Stimulated activated CD4-positive, alpha-beta T cell treated with anti-CD3 and anti-CD28 coated beads, Interleukin-2, amount 100 ng/mL, for 24 hours (primary cell): ENCODE data around the gene ATP6V1B1.

ENCODE experiments used
- DNase-seq, 2 donors: peaks; one replicate each; pipeline ENCODE4 v3.0.0-alpha.2; 2020

ATP6V1B1 gene

GRCh38 chr2:70935468-70936164, at the start of gene ATP6V1B1:
Gene ATP6V1B1 (plus strand): TSS chr2:70935900. CDS start chr2:70935955, 55 bp downstream.
- peak in 1 of 2 donors; percentile 6 for DNase-seq

GRCh38 chr2:70886541-70886987, 49.1 kb upstream of the ATP6V1B1 start:
- DNase-seq, result no peak

- no peak for DNase-seq
Observed at GRCh38 chr2:70887208-70887549, 48.5 kb upstream of the ATP6V1B1 start.

GRCh38 chr2:70887550-70888246, 48.0 kb upstream of the ATP6V1B1 start:
- peak in 1 of 2 donors; percentile 76 for DNase-seq

- DNase-seq, result no peak
Observed at GRCh38 chr2:70888366-70888922, 47.3 kb upstream of the ATP6V1B1 start.

DNA sequence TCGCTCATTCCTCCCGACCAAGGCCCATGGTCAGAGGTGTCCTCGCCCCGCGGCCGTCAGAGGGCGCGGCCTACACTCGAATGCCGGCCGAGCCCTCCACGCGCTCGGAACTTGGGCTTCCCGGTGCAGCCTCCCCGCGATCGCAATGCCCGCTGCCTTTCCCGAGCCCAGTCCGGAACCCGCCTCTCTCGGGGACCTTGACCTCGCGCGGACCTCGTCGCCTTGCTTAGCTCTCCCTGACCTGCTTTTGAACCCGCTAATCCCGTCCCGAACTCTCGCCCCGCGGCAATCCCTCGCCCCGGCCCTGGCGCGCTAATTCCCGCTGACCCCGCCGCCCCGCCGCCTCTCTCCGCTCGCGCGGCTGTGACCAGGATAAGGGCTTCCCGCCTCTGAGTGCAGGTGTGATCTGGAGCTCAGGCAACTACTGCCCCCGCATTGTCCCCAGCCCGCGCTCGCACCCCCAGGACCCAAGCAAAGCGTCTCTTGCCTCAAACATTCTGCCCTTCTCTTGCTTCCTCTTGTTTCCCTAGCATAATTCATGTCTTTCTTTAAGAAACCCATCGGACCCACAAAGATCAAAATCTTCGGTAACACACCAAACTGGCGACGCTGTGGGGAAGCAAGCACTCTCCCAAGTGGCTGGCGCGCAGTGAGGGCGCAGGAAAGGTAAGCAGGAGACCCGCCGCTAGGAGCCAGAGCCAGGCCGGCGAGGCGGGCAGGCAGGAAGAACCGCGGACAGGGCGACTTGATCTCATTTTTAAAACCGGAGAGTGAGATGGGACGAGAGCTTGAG, 46.6 kb upstream of the ATP6V1B1 start:
- DNase-seq, result no peak

DNA sequence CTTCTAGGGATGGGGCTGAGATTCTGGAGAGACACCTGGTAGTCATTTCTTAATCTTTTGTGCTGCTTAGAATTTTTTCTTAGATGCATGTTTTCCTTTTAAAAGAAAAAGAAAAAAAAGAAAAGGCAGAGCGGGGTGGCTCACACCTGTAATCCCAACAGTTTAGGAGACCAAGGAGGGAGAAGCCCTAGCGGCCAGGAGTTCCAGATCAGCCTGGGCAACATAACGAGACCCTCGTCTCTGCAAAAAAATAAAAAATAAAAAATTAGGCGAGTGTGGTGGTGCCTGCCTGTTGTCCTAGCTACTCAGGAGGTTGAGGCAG, 46.0 kb upstream of the ATP6V1B1 start:
- no peak for DNase-seq

GRCh38 chr2:70890469-70891065, 45.1 kb upstream of the ATP6V1B1 start:
- no peak for DNase-seq

DNA sequence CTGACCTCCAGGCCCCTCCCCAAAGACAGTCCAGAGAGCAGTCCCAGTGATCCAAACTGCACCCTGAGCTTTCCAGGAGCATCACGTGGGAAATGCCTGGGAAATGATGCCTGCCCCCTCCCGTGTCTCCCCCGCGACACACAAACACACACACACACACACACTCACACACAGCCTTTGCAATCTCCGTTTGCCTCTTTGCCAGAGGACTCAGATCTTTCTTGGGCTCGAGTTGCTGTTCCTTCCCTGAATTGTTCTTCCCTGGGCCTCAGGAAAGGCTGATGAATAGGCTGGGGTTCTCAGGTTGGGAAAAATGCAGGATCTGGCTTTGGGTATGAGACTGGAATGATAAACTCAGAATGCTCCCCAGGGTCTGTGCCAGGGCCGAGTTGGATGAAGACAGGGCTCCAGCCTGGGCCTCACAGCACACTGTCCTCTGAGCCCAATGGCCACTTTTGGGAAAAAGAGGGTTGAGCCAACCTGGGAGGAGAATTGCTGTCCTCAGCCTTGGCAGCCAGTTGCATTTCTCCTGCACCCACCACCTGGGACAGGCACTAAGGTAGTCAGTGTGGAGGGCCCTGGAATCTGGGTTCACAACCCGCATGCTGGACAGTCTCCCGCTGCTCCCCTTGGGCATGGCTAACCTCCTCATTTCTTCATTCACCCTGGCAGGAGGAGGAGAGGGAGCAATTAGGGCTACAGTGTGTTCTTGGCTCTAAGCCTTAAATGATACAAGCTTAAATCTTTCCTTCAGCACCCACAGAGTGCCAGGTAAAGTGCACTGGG, 43.9 kb upstream of the ATP6V1B1 start:
- DNase-seq, result no peak

GRCh38 chr2:70892750-70893149, 43.0 kb upstream of the ATP6V1B1 start:
- no peak for DNase-seq

DNA sequence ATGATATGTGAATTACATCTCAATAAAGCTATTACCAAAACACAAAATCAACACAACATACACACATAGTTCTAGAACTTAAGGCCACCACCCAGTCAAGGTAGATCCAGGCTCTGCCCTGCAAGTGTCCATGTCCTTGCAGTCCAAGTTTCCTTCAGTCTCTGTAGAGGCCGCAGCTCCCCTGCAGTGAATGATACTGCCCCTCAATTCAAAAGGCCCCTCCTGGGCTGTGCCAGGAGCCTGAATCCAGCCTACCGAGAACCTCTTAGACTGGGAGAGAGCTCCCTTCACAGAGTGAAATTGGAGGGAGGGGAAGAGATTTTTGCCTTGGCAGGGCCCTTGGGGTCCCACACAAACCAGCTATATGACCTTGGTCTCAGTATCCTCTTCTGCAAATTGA, 42.5 kb upstream of the ATP6V1B1 start:
- DNase-seq, result no peak

- DNase-seq, result no peak
Observed at GRCh38 chr2:70894765-70895164, 40.9 kb upstream of the ATP6V1B1 start.

DNA sequence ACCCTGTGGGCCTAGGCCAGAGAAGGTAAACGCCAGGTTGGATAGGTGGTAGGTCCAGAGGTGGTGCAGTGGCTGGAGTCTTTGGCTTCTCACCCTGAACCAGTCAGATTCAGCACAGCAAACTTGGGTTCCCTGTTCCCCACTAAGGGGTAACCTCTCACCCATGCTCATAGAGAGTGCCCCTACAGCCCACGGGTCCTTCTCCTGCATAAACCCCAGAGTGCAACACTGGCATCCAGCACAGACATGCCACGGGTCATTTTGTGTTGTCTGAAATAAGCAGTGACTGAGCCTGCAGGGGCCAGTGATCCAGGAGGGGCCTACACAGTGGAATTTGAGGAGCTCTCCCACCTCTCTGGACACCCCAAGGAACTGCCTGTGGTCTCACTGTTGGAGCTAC, 40.5 kb upstream of the ATP6V1B1 start:
- DNase-seq, result no peak

- no peak for DNase-seq
Observed at GRCh38 chr2:70895998-70896764, 39.5 kb upstream of the ATP6V1B1 start.

DNA sequence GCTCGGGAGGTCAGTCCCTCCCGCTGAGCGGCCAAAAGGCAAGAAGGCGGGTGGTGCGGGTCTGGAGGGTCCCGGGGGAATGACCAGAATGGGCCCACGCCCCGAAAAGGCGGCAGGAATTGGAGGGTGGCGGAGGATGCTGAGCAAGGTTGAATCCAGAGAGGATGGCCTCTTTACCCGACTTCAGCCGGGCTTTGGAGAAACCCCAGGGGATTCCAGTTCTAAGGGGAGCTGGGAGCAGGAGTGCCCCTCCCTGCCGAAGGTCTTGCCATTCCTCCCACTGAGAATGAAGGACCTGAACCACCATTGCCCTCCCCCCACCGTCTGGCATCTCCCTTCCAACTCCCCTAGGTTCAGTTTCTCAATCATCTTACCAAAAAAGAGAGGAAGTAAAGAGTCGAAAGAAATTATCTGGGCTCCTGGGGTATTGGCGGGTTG, 38.9 kb upstream of the ATP6V1B1 start:
- DNase-seq, result no peak

- no peak for DNase-seq
Observed at GRCh38 chr2:70897203-70897976, 38.3 kb upstream of the ATP6V1B1 start.

DNA sequence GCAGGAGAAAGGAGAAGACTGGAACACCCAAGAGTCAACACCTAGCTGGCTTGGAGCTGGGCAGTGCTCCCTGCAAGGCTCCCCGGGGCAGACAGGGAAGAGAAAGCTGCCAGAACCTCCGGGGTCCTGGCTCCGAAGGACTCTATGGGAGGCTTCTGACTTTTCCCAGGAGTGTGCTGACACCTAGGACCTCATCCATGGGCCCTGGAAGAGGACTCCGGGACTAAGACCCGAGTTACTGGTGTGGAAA, 37.8 kb upstream of the ATP6V1B1 start:
- no peak for DNase-seq

- DNase-seq, result no peak
Observed at GRCh38 chr2:70898363-70899240, 37.1 kb upstream of the ATP6V1B1 start.

- DNase-seq, result no peak
Observed at GRCh38 chr2:70901227-70902066, 34.3 kb upstream of the ATP6V1B1 start.
